HFFc6 (cell line): ENCODE measurements around the gene CCR9. TPM values are rescaled to one million over a fixed set of nuclear protein-coding genes. Genes with fewer than 3 reads are reported as not detected.
A peak's percentile ranks its signal among the peaks of the same experiment; 100 is the strongest.

Experiments used
- DNase-seq: peaks from one replicate; pipeline ENCODE4 v3.0.0-alpha.2; 2018
- H3K27ac Mint-ChIP-seq: 2 replicates; pipeline ENCODE4 v1.8.0; 2020; ENCODE audit warnings: mild to moderate bottlenecking, mixed read lengths
- H3K27me3 Mint-ChIP-seq: 2 replicates; pipeline ENCODE4 v1.8.0; 2021; ENCODE audit warnings: mild to moderate bottlenecking, moderate library complexity, mixed read lengths; ENCODE audit not compliant: insufficient read depth
- H3K36me3 Mint-ChIP-seq: 2 replicates; pipeline ENCODE4 v1.8.0; 2021; ENCODE audit warnings: low read depth, mixed read lengths
- H3K4me1 Mint-ChIP-seq: 2 replicates; pipeline ENCODE4 v1.8.0; 2020; ENCODE audit warnings: low read depth, mixed read lengths
- H3K4me3 Mint-ChIP-seq: 2 replicates; pipeline ENCODE4 v1.8.0; 2020; ENCODE audit warnings: mild to moderate bottlenecking, moderate library complexity, mixed read lengths
- H3K9me3 Mint-ChIP-seq: 2 replicates; pipeline ENCODE4 v1.8.0; 2020; ENCODE audit warnings: mild to moderate bottlenecking, mixed read lengths
- total RNA-seq, 6 experiments: library from RNA; stranded (reverse); fragmentation: NEBNext Ultra II Directional; extraction: Animal tissue kit (Norgen Biotek cat#: 25700); gene quantifications; 2 replicates in 1 of 6; 3 replicates in 5 of 6; pipeline ENCODE4 v1.2.3, GENCODE V29; 2021
- TF ChIP-seq, protein P1 (sequence below): fragments of 200-600 bp; sonication (generic); IDR thresholded peaks from 2 replicates; pipeline ENCODE4 v1.5.0; 2021; ENCODE audit warnings: antibody characterized with exemption, mild to moderate bottlenecking

Gene CCR9
- total RNA-seq, 6 experiments from 2014 or later = not detected

DNA sequence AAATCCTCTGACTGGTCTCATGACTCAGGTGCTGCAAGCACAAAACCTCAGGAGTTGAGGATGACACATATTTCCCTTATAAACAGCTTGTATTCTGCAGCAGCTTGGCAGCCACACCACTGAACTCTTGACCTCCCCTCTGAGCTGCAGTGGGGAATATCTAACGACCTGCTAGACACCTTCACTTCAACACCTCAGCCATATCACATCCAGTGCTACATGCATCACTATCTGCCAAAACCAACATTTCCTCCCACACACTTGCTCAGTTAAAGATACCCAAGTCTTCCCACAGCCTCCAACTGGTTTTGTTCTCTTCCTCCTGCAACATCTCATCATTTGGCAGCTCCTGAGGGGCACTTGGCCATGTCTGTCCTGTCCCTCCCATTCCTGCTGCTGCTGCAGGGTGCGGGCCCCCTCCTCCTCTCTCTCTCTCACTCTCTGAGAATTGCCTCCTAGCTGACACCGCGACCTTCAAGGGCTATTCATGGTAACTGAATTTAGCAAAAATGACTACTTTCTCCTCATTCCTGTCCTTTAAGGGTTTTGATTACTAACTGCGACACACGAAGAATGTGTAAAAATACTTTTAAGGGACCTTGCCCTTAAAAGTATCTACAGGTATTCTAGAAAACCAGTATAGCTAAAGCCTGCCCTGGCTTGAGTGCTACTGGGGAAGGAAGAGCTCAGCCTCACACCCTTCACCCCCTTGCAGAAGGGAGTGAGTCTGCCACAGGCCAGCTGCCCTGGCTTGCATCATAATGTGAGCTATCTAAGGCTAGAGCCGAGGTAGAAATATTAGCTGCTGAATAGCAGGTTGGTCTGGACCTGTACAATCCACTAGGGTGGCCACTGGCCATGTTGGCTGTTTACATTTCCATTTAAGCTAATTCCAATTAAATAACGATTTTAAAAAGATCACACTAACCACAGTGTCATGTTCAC is 5.0 kb upstream of the CCR9 start:
- H3K36me3 Mint-ChIP-seq = no peaks in the 10 kb centered on the region

DNA sequence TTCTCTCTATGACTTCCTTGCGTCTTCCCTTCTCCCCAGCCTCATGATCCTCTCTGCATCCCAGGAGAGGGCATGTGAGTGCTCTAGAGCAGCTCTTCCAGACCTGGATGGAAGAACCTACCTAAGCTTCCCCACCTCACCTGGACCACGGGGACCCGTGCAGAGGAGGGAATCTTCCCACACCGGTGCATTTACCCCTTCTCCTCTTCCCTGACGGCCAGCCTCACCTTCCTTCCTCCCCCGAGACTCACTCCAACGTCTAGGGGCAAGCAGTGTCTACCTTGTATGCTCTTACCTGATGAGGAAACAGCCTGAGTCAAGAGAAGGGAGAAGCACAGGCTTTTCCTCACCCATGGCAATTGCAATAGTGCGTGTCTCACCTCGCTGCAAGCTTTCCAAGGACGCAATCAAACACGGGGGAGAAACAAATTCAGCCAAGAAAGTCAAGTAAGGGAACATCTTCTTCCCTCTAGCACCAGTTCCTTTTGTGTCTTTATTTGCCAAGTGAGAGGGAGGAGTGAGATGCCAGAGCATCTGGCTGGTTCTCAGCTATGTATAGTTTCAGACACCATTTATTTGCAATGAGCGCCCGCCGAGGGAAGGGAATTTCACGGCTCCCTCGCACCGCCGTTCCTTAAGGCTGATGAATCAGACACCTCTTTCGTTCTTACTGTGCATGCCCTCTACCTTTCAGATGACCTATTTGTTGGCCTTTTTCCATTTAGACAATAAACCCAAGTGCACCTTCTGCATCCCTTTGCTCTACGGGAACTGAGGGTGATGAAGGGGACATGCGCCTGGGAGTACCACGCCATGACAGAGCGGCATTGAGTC is 1.8 kb upstream of the CCR9 start:
- Mint-ChIP-seq H3K36me3 (no peaks in the 10 kb centered on the region), H3K4me1 (peaks cover 13% of the 10 kb centered on the region)
- DNase-seq = no peak

More for the DNA sequence above, 5.0 kb upstream of the CCR9 start:
- H3K9me3 Mint-ChIP-seq = no peaks in the 10 kb centered on the region
- H3K4me3 Mint-ChIP-seq = no peak overlapping the region
- H3K27me3 Mint-ChIP-seq = peaks cover 31% of the 10 kb centered on the region
- peaks cover 13% of the 10 kb centered on the region for H3K4me1 Mint-ChIP-seq
- H3K27ac Mint-ChIP-seq = no peak overlapping the region
- peak; percentile 36 for DNase-seq
- TF ChIP-seq, protein P1, sequence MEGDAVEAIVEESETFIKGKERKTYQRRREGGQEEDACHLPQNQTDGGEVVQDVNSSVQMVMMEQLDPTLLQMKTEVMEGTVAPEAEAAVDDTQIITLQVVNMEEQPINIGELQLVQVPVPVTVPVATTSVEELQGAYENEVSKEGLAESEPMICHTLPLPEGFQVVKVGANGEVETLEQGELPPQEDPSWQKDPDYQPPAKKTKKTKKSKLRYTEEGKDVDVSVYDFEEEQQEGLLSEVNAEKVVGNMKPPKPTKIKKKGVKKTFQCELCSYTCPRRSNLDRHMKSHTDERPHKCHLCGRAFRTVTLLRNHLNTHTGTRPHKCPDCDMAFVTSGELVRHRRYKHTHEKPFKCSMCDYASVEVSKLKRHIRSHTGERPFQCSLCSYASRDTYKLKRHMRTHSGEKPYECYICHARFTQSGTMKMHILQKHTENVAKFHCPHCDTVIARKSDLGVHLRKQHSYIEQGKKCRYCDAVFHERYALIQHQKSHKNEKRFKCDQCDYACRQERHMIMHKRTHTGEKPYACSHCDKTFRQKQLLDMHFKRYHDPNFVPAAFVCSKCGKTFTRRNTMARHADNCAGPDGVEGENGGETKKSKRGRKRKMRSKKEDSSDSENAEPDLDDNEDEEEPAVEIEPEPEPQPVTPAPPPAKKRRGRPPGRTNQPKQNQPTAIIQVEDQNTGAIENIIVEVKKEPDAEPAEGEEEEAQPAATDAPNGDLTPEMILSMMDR = no peak

DNA sequence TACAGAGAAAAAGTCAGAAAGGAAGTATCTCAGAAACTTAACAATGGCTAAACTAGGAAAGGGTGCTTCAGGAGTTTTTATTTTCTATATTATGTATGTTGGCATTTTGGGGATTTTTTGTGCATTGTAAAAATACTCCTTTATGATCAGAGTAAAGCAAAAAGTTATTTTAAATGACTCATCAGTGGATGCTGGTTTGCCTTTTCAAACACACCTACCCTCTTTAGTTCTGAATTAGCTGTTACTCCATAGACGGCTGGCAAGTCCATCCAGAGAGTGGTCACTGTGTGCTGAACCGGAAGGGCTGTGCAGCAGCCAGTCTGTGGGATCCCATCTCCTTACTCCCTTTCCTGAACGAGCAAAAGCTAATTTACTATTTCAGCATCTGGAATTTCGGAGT is 942 bp downstream of the CCR9 start:
- Mint-ChIP-seq H3K27ac (no peak overlapping the region), H3K4me3 (no peak overlapping the region)

More for the DNA sequence above, 1.8 kb upstream of the CCR9 start:
- TF ChIP-seq, protein P1 = no peak
- Mint-ChIP-seq H3K27ac (no peak overlapping the region), H3K9me3 (no peaks in the 10 kb centered on the region), H3K4me3 (no peak overlapping the region), H3K27me3 (peaks cover 34% of the 10 kb centered on the region)

DNA sequence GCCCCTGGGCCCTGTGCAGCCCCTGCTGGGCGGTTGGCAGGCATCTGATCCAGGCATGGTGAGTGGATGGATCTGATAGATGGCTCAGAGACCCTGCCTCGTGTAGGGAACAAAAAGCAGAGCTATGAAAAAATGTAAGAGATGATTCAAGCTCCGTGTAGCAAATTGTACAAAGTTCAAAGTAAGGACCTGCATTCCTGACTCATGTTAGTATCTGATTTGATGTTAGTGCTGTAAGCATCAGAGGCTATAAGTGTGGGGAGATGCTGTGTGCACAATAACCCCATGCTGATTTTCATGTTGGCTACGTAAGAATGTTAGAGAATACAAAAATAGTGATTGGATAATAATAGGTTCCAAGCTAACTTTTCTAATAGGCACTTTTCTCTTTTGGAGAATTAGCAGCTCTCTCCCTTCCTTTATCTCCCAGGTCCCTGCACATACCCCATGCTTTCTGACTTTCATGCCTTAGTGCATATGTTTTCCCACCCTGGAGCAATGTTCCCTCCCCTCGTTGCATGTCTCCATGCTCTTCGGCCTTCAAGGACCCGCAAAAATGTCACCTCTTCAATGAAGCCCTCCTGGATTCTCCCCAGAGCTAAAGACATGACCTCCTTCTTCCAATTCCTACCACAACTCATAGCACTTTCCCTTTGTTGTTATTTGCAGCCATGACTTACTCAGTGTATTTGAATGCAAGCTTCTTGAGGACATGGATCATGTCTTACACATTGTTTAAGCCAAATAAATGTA is 1.6 kb downstream of the CCR9 start:
- H3K27me3 Mint-ChIP-seq = peaks cover 39% of the 10 kb centered on the region
- no peak overlapping the region for H3K4me3 Mint-ChIP-seq
- H3K4me1 Mint-ChIP-seq = no peaks in the 10 kb centered on the region
- no peak for DNase-seq
- TF ChIP-seq, protein P1 = no peak
- no peaks in the 10 kb centered on the region for H3K36me3 Mint-ChIP-seq
- H3K9me3 Mint-ChIP-seq = no peaks in the 10 kb centered on the region
- no peak overlapping the region for H3K27ac Mint-ChIP-seq

More for the DNA sequence above, 942 bp downstream of the CCR9 start:
- DNase-seq = no peak
- Mint-ChIP-seq H3K36me3 (no peaks in the 10 kb centered on the region), H3K9me3 (no peaks in the 10 kb centered on the region), H3K27me3 (peaks cover 37% of the 10 kb centered on the region), H3K4me1 (no peaks in the 10 kb centered on the region)
- TF ChIP-seq, protein P1 = no peak

DNA sequence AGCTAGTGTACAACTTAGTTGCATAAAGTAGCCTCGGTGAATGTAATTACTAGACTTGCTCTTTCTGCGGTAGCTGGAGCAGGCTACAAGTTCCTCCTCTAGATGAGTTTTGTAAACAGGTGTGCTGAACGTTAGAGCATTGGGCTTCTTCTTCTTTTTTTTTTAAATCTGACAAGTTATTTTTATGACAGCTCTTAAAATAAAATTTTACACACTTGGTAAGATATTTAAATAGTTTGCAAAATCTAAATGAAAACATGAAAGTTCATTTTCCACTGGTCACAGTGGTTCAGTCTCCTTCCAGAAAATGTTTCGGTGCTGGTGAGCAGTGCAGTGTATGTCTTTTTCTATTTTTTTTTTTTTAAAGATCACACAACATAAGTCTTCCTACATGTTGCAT is 3.0 kb downstream of the CCR9 start:
- Mint-ChIP-seq H3K4me1 (no peaks in the 10 kb centered on the region), H3K4me3 (no peak overlapping the region), H3K9me3 (no peaks in the 10 kb centered on the region), H3K27me3 (peaks cover 43% of the 10 kb centered on the region), H3K36me3 (no peaks in the 10 kb centered on the region), H3K27ac (no peak overlapping the region)
- TF ChIP-seq, protein P1 = no peak
- no peak for DNase-seq
